Ovary (tissue), 9 donors: ENCODE results near the gene KAZALD1. TPM values are rescaled to one million over a fixed set of nuclear protein-coding genes. Genes with fewer than 3 reads are reported as not detected.

Source experiments
- DNase-seq, 5 donors: peaks; one replicate each; pipeline ENCODE4 v3.0.0-alpha.2; 2019 to 2020
- H3K27ac ChIP-seq, 2 donors: fragments of 200-600 bp; one replicate each; pipeline versions ENCODE4 v1.5.1 to v1.8.0; 2019 to 2022
- H3K27me3 ChIP-seq: fragments of 200-600 bp; one replicate; pipeline ENCODE4 v1.8.0; 2022
- H3K36me3 ChIP-seq: fragments of 200-600 bp; sonication (generic); one replicate; pipeline ENCODE4 v1.5.1; 2019
- H3K4me1 ChIP-seq: one replicate; pipeline ENCODE4 v1.8.1; 2013; ENCODE audit warnings: mild to moderate bottlenecking, moderate library complexity; ENCODE audit not compliant: insufficient read depth
- H3K4me3 ChIP-seq: fragments of 200-600 bp; sonication (generic); one replicate; pipeline ENCODE4 v1.5.1; 2017
- H3K9me3 ChIP-seq, 2 donors: fragments of 200-600 bp in 1 of 2; sonication (generic) in 1 of 2; one replicate each; pipeline versions ENCODE4 v1.5.1 to v1.8.1; 2013 to 2019; ENCODE audit warnings: mild to moderate bottlenecking in 1 of 2, moderate library complexity in 1 of 2
- CTCF ChIP-seq, 3 donors: fragments of 450-650 bp in 2 of 3; fragments of 200-600 bp in 1 of 3; IDR thresholded peaks; one replicate each; pipeline versions ENCODE4 v1.5.1 to v1.8.0; 2016 to 2022; ENCODE audit warnings: antibody characterized with exemption in 3 of 3, mild to moderate bottlenecking in 1 of 3
- EP300 ChIP-seq: sonication (generic); formaldehyde crosslinking; IDR thresholded peaks from one replicate; pipeline ENCODE4 v1.6.1; 2017; ENCODE audit warnings: antibody characterized with exemption
- POLR2A ChIP-seq: fragments of 450-650 bp; IDR thresholded peaks from one replicate; pipeline ENCODE4 v1.6.1; 2017; ENCODE audit warnings: antibody characterized with exemption, mild to moderate bottlenecking, moderate library complexity
- WGBS, 3 donors: extraction: QIAGEN DNeasy Blood & Tissue Kit in 1 of 3; methylation state at CpG; one replicate each; pipeline versions ENCODE4 v1.1.5 to v1.1.7; 2013 to 2017; 5-methylcytosine and 5-hydroxymethylcytosine counted together
- intact Hi-C, 4 donors: fragments of 100-400 bp; cut with DNase I; formaldehyde crosslinking; loops; one replicate each; pipeline versions ENCODE4 v1.11.0 to v1.15.1; 2022 to 2023
- polyA plus RNA-seq, 2 donors: library from polyadenylated mRNA; stranded (reverse); fragments of 200-250 nt in 1 of 2; fragments of 350-450 nt in 1 of 2; fragmentation: Illumina TruSeq in 1 of 2; extraction: RNeasy Lipid Tissue Mini Kit (QIAGEN cat#74804) in 1 of 2; gene quantifications; one replicate each; pipeline ENCODE4 v1.2.3, GENCODE V29; 2013 to 2014
- total RNA-seq, 7 donors: library from RNA; depleted of rRNA in 2 of 7; stranded (reverse); fragments of >200 nt in 2 of 7; fragmentation: NEBNext Ultra II Directional in 3 of 7; extraction: Animal tissue kit (Norgen Biotek cat#: 25700) in 3 of 7; gene quantifications; one replicate each; pipeline versions ENCODE4 v1.1.0 to v1.2.4, GENCODE V29; 2016 to 2023
- donor health status: DM: no; HTN: no; CAD: no; lungs with moderate emphysema.
- donor health status: DM: no; HTN: no; CAD: no.
- donor health status: Bipolar disorder and iron deficiency.
- donor health status: DM: yes; HTN: yes; CAD: no.
- donor health status: DM: no; HTN: no; CAD: no.
- donor health status: DM: yes; HTN: yes; CAD: no.

Gene KAZALD1
- total and polyA plus RNA-seq, 9 donors = 0.46 to 1.9 (median 0.94) TPM; not detected in 2

- intact Hi-C loops = no loop called here
- H3K36me3 ChIP-seq = no peaks in the 10 kb centered on the region
- TF ChIP-seq EP300 = no peak
- TF ChIP-seq CTCF (IDR thresholded peaks at IDR 0.05) = no peak
- TF ChIP-seq POLR2A = no peak
- H3K27me3 ChIP-seq = no peaks in the 10 kb centered on the region
- no peak for DNase-seq
- 85 to 92% (median 86%) methylated on average over 5 of the region's 5 CpGs for WGBS, 3 donors
- no peaks in the 10 kb centered on the region for H3K9me3 ChIP-seq
- H3K27ac ChIP-seq = no peak overlapping the region
- no peaks in the 10 kb centered on the region for H3K4me1 ChIP-seq
- no peak overlapping the region for H3K4me3 ChIP-seq
These were observed 46.0 kb downstream of the KAZALD1 start for GRCh38 chr10:101107771-101108170.

GRCh38 chr10:101110856-101111523 is 49.2 kb downstream of the KAZALD1 start:
- TF ChIP-seq CTCF (IDR thresholded peaks at IDR 0.05) = no peak
- TF ChIP-seq POLR2A = no peak
- no peak for TF ChIP-seq EP300
- Histone ChIP-seq H3K27me3 (no peaks in the 10 kb centered on the region), H3K9me3 (no peaks in the 10 kb centered on the region), H3K4me3 (no peak overlapping the region), H3K27ac (no peak overlapping the region), H3K4me1 (no peaks in the 10 kb centered on the region), H3K36me3 (no peaks in the 10 kb centered on the region)
- intact Hi-C loops = no loop called here
- no peak for DNase-seq
- WGBS, 3 donors = 28 to 36% (median 33%) methylated on average over 6 of the region's 6 CpGs

- Histone ChIP-seq H3K27ac (no peak overlapping the region), H3K4me3 (no peak overlapping the region), H3K9me3 (no peaks in the 10 kb centered on the region), H3K27me3 (no peaks in the 10 kb centered on the region), H3K4me1 (no peaks in the 10 kb centered on the region), H3K36me3 (no peaks in the 10 kb centered on the region)
- intact Hi-C loops = no loop called here
- TF ChIP-seq EP300 (no peak), CTCF (IDR thresholded peaks at IDR 0.05) (no peak), POLR2A (no peak)
- DNase-seq = no peak
- 81 to 86% (median 84%) methylated on average over 8 of the region's 8 CpGs for WGBS, 3 donors
These were observed 49.8 kb downstream of the KAZALD1 start for GRCh38 chr10:101111547-101111946.

GRCh38 chr10:101112799-101113594 is 51.2 kb downstream of the KAZALD1 start:
- DNase-seq = no peak
- Histone ChIP-seq H3K4me1 (no peaks in the 10 kb centered on the region), H3K27me3 (no peaks in the 10 kb centered on the region), H3K4me3 (no peak overlapping the region), H3K36me3 (no peaks in the 10 kb centered on the region), H3K9me3 (no peaks in the 10 kb centered on the region), H3K27ac (no peak overlapping the region)
- no peak for TF ChIP-seq CTCF (IDR thresholded peaks at IDR 0.05)
- no peak for TF ChIP-seq EP300
- no peak for TF ChIP-seq POLR2A
- intact Hi-C loops = no loop called here
- WGBS, 3 donors = 8 to 9% (median 9%) methylated on average over 12 of the region's 12 CpGs
